ENCODE measurements around the gene HLA-DMA. TPM values are rescaled to one million over a fixed set of nuclear protein-coding genes. Genes with fewer than 3 reads are reported as not detected.
A peak's percentile ranks its signal among the peaks of the same experiment; 100 is the strongest.

Gene HLA-DMA
- total and polyA plus RNA-seq, 12 donors, result 8.5 to 269 (median 123) TPM

DNA sequence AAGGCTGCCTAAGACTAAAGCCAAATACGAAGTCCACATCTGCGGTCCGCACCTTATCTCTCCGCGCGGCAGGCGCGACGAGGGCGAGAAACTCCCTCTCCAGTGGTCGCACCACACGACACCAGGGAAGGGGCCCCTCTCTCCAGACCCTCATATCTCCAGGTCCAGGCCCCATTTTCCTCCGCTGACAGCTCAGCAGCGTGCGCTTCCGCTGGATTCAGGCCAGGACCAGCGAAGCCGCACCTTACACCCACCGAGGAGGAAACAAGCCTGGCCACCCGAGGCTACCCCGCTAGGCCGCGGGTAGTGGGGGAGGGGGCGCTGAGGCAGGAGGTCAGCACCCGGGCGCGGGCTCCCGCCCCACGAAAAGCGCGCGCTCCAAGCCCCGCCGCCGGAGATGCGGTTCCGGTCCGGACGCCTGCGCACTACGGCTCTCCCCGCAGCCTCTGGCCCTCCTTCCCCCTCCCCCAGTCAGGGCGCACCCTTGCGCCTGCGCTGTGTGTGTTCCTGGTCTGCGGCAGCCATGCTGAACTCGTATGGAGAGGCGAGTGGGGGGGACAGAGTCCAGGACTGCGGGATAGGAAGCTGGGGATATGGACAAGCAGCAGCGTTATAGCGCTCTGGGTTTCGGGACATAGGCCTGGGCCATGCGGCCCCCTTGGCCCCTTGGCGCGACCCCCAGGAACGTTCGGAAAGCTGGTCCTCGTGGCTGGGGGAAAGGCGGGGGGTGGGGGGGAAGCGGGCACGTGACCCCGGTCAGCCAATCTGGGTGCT, 15.4 kb upstream of the HLA-DMA start, which contains the start of gene BRD2:
BRD2 (plus strand) TSS at position 502 of the 774 bp plus-strand sequence. CDS start 4,305 bp downstream, outside the sequence.
- peak; percentile 96 to 98 (median 97) for DNase-seq
- Histone ChIP-seq H3K4me1 (replicated peaks in 1 of 2) (peaks cover 11 to 33% of the 10 kb centered on the region in 2 donors), H3K36me3 (replicated peaks in 1 of 2) (peaks cover 0 to 9% of the 10 kb centered on the region in 2 donors), H3K9me3 (replicated peaks in 1 of 3) (no peaks in the 10 kb centered on the region), H3K4me3 (peak within 1 kb of the TSS; percentile 21 to 76 (median 74)), H3K27ac (peak within 1 kb of the TSS; percentile 99 to 100 (median 100)), H3K27me3 (no peaks in the 10 kb centered on the region)
- intact Hi-C loops (cut with DNase I), result no loop called here
- TF ChIP-seq POLR2A (IDR thresholded peaks at IDR 0.05), result peak; percentile 77 to 84
- TF ChIP-seq CTCF (IDR thresholded peaks at IDR 0.05), result no peak
- 0 to 1% (median 1%) methylated on average over 29 to 62 of the region's 62 CpGs for WGBS, 4 donors

DNA sequence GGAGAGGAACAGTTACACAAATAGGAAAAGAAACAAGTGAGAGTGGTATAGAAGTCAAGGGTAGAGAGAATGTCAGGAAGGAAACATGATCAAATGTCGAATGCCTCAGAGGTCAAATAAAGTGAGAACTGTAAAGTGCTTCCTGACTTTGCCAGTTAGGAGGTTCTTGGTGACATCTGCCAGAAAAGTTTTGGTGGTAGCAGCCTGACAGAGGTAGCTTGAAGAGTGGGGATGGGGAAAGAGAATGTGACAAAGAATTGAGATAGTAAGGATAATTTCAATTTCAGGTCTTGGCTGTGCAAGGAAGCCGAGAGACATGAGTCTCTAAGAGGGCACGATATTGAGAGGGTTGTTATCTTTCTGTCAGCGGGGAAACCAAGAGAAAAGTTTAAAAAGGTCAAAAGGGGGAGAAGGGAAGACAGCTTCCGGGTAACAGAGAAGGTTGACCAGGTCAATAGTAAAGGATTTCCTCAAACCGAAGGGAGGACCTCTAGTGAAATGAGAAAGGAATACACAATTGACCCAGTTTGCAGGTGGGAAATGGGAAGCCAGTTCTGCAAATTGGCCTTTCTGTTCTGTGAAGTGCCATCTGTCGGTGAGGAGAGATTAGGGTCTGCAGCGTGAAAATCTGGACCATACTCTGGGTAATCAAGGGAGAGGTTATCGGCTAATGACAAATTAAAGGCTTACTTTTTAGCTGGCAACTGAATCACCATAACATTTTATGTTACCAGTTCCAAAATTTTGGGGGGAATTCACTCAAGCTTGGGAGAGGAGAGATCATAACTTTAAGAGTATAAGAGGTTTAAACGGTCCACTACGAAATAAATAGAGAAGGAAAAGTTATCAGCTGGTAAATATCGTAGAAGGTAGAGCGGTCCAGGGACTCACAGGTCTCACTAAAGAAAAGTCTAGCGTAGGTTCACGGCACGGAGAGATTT, 14.5 kb upstream of the HLA-DMA start:
- H3K4me1 ChIP-seq (replicated peaks in 1 of 2), result peaks cover 11 to 36% of the 10 kb centered on the region in 2 donors
- 1 to 3% (median 2%) methylated on average over 16 of the region's 16 CpGs for WGBS, 4 donors
- no peaks in the 10 kb centered on the region for H3K27me3 ChIP-seq
- H3K27ac ChIP-seq, result peak overlapping the region; percentile 99 to 100 (median 100)
- intact Hi-C loops (cut with DNase I), result no loop called here
- peak overlapping the region in 3 of 4 donors; percentile 73 to 76 (median 74) for H3K4me3 ChIP-seq
- TF ChIP-seq POLR2A (IDR thresholded peaks at IDR 0.05) (peak in 1 of 2 donors; percentile 13), CTCF (IDR thresholded peaks at IDR 0.05) (peak; percentile 24 to 60 (median 38))
- DNase-seq, result peak in 1 of 7 donors; percentile 34
- peaks cover 0 to 3% of the 10 kb centered on the region in 2 donors for H3K36me3 ChIP-seq (replicated peaks in 1 of 2)
- H3K9me3 ChIP-seq (replicated peaks in 1 of 3), result no peaks in the 10 kb centered on the region

- intact Hi-C loops (cut with DNase I), result no loop called here
- Histone ChIP-seq H3K27me3 (no peaks in the 10 kb centered on the region), H3K36me3 (replicated peaks in 1 of 2) (no peaks in the 10 kb centered on the region), H3K4me3 (no peak overlapping the region), H3K27ac (no peak overlapping the region), H3K4me1 (replicated peaks in 1 of 2) (peaks cover 11 to 39% of the 10 kb centered on the region in 2 donors), H3K9me3 (replicated peaks in 1 of 3) (no peaks in the 10 kb centered on the region)
- DNase-seq, result peak in 1 of 7 donors; percentile 12
- WGBS, 4 donors, result 71 to 79% (median 74%) methylated on average over 5 of the region's 5 CpGs
- TF ChIP-seq CTCF (IDR thresholded peaks at IDR 0.05), result no peak
- TF ChIP-seq POLR2A (IDR thresholded peaks at IDR 0.05), result no peak
Observed at GRCh38 chr6:32964776-32965175, 11.9 kb upstream of the HLA-DMA start.

DNA sequence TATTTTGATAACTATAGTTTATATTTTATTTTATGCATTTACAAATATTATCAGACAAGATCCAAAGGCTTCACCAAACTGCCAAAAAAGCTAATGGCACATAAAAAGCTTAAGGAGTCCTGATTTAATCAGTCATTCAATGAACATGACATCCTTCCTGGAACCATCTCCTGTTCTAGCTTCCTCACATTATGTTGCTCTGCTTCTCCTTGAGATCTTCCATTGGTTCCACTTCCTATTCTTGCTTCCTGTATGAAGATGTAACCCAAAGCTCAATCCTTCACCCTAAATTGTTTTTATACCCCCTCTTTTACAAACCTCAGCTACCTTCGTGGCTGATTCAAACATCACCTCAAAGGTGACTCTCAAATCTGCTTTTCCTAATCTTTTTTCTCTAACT, 11.0 kb upstream of the HLA-DMA start:
- H3K9me3 ChIP-seq (replicated peaks in 1 of 3), result no peaks in the 10 kb centered on the region
- DNase-seq, result no peak
- intact Hi-C loops (cut with DNase I), result no loop called here
- WGBS, 4 donors, result 53 to 73% (median 66%) methylated on average over 1 of the region's 1 CpG
- no peaks in the 10 kb centered on the region for H3K36me3 ChIP-seq (replicated peaks in 1 of 2)
- peaks cover 11 to 39% of the 10 kb centered on the region in 2 donors for H3K4me1 ChIP-seq (replicated peaks in 1 of 2)
- no peaks in the 10 kb centered on the region for H3K27me3 ChIP-seq
- H3K4me3 ChIP-seq, result no peak overlapping the region
- H3K27ac ChIP-seq, result no peak overlapping the region
- TF ChIP-seq CTCF (IDR thresholded peaks at IDR 0.05) (no peak), POLR2A (IDR thresholded peaks at IDR 0.05) (no peak)

All from adrenal gland (tissue), 12 donors.